ENCODE data around the gene NDUFS8. TPM values are rescaled to one million over a fixed set of nuclear protein-coding genes. Genes with fewer than 3 reads are reported as not detected.

NDUFS8 gene
- total and polyA plus RNA-seq, 2 of the 4 experiments (the other 2 are of a cell fraction), result 85.9 to 131 TPM

DNA sequence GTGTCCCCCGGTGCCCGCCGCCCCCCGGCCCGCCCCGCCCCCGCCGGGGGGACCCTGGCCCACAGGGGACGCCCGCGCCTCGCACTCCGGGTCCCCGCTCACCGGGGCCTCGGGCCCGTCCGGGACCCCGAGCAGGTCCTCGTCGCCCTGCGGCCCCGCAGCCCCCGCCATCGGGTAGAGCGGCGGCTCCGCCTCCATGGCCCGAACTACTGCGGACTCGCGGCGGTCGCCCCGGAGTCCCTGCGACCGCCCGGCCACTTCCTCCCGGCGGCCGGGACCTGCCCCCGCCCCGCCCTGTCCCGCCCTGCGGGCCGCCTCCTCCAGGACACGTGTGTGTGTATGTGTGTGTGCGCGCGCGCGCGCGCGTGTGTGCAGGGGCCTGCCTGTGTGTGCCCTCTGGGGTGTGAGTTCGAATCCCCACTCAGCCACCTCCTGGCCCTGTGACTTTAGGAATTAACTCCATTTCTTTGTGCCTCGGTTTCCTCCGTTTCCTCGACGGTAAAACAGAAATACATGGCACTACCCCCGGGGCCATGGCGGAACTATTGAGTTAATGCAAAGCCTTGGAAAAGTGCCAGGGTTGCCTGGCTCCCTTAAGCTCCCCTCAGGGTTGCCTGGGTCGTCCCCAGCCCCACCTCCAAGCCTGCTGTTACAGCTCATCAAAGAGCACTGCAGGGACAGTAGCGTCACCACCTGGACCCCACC lies 26.5 kb upstream of the NDUFS8 start, which contains the start of gene UNC93B1 (continued):
- TF ChIP-seq, protein P1, sequence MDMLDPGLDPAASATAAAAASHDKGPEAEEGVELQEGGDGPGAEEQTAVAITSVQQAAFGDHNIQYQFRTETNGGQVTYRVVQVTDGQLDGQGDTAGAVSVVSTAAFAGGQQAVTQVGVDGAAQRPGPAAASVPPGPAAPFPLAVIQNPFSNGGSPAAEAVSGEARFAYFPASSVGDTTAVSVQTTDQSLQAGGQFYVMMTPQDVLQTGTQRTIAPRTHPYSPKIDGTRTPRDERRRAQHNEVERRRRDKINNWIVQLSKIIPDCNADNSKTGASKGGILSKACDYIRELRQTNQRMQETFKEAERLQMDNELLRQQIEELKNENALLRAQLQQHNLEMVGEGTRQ (IDR thresholded peaks at IDR 0.05; ENCODE audit: low read depth, low read length), result peak; percentile 68; the same call in 1 of the 2 replicates
- no peak for TF ChIP-seq RFX5 (IDR thresholded peaks at IDR 0.05; ENCODE audit: low read depth, low read length)
- TF ChIP-seq, protein P2, sequence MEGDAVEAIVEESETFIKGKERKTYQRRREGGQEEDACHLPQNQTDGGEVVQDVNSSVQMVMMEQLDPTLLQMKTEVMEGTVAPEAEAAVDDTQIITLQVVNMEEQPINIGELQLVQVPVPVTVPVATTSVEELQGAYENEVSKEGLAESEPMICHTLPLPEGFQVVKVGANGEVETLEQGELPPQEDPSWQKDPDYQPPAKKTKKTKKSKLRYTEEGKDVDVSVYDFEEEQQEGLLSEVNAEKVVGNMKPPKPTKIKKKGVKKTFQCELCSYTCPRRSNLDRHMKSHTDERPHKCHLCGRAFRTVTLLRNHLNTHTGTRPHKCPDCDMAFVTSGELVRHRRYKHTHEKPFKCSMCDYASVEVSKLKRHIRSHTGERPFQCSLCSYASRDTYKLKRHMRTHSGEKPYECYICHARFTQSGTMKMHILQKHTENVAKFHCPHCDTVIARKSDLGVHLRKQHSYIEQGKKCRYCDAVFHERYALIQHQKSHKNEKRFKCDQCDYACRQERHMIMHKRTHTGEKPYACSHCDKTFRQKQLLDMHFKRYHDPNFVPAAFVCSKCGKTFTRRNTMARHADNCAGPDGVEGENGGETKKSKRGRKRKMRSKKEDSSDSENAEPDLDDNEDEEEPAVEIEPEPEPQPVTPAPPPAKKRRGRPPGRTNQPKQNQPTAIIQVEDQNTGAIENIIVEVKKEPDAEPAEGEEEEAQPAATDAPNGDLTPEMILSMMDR (conservative IDR thresholded peaks at IDR 0.05; ENCODE audit: low read depth, low read length), result no peak
